ENCODE results near the gene CLTA.
"Not testable (repeated sequence)": the region's sequence is repeated elsewhere in the genome, so short reads cannot be mapped to it uniquely, and the experiment has no call there.

DNA sequence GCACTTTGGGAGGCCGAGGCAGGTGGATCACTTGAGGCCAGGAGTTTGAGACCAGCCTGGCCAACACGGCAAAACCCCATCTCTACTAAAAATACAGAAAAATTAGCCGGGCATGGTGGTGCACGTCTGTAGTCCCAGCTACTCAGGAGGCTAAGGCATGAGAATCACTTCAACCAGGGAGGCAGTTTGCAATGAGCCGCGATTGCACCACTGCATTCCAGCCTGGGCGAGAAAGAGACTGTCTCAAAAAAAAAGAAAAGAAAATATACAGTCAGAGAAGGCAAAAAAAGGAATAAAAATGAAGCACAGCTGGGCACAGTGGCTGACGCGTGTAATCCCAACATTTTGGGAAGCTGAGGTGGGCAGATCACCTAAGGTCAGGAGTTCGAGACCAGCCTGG is 14.2 kb upstream of the CLTA start:
- TF ChIP-seq, protein P1, sequence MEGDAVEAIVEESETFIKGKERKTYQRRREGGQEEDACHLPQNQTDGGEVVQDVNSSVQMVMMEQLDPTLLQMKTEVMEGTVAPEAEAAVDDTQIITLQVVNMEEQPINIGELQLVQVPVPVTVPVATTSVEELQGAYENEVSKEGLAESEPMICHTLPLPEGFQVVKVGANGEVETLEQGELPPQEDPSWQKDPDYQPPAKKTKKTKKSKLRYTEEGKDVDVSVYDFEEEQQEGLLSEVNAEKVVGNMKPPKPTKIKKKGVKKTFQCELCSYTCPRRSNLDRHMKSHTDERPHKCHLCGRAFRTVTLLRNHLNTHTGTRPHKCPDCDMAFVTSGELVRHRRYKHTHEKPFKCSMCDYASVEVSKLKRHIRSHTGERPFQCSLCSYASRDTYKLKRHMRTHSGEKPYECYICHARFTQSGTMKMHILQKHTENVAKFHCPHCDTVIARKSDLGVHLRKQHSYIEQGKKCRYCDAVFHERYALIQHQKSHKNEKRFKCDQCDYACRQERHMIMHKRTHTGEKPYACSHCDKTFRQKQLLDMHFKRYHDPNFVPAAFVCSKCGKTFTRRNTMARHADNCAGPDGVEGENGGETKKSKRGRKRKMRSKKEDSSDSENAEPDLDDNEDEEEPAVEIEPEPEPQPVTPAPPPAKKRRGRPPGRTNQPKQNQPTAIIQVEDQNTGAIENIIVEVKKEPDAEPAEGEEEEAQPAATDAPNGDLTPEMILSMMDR (IDR thresholded peaks at IDR 0.05): not testable (repeated sequence)
- not testable (repeated sequence) for TF ChIP-seq POLR2A, POLR2AphosphoS5, EP300 (IDR thresholded peaks at IDR 0.05)
